GM12878 (cell line): Measurements from ENCODE around the gene BMAL1. TPM values are rescaled to one million over a fixed set of nuclear protein-coding genes. Genes with fewer than 3 reads are reported as not detected.

Experiments used
- BHLHE40 ChIP-seq, 2 experiments: fragments of 450-650 bp in 1 of 2; IDR thresholded peaks; 2 replicates each; pipeline ENCODE4 v1.6.1; 2011 to 2017; ENCODE audit warnings: low read depth in 2 of 2, borderline replicate concordance in 1 of 2, improper control_type of control experiment in 1 of 2, low read length in 1 of 2, mild to moderate bottlenecking in 1 of 2
- BMI1 ChIP-seq: fragments of 450-650 bp; IDR thresholded peaks from 2 replicates; pipeline ENCODE4 v1.6.1; 2016; ENCODE audit warnings: mild to moderate bottlenecking, moderate library complexity, borderline replicate concordance
- CTCF ChIP-seq, 3 experiments: IDR thresholded peaks in 2 of 3; conservative IDR thresholded peaks in 1 of 3; 2 replicates each; pipeline ENCODE4 v1.5.1; 2011; ENCODE audit warnings: low read depth in 3 of 3, low read length in 3 of 3, mild to moderate bottlenecking in 3 of 3, control low read depth in 2 of 3, moderate library complexity in 2 of 3, inconsistent platforms in 1 of 3, mixed read lengths in 1 of 3; ENCODE audit not compliant: control insufficient read depth in 2 of 3, insufficient read depth in 1 of 3; ENCODE audit errors: extremely low read depth in 1 of 3
- E4F1 ChIP-seq: fragments of 450-650 bp; IDR thresholded peaks from 2 replicates; pipeline ENCODE4 v1.6.1; 2018; ENCODE audit warnings: borderline replicate concordance, mild to moderate bottlenecking; ENCODE audit not compliant: partially characterized antibody
- IKZF1 ChIP-seq: fragments of 450-650 bp; conservative IDR thresholded peaks from 2 replicates; pipeline ENCODE4 v1.6.1; 2017; ENCODE audit warnings: antibody characterized with exemption, mild to moderate bottlenecking
- LARP7 ChIP-seq: fragments of 450-650 bp; IDR thresholded peaks from 2 replicates; pipeline ENCODE4 v1.6.1; 2017; ENCODE audit warnings: mild to moderate bottlenecking
- RBBP5 ChIP-seq: fragments of 200-600 bp; sonication (generic); conservative IDR thresholded peaks from 2 replicates; pipeline ENCODE4 v1.6.1; 2016
- SKIL ChIP-seq: fragments of 450-650 bp; IDR thresholded peaks from 2 replicates; pipeline ENCODE4 v1.6.1; 2017; ENCODE audit warnings: mild to moderate bottlenecking, low read depth, inconsistent platforms; ENCODE audit not compliant: poor library complexity, severe bottlenecking
- SMARCA5 ChIP-seq: fragments of 450-650 bp; IDR thresholded peaks from 2 replicates; pipeline ENCODE4 v1.6.1; 2017; ENCODE audit warnings: mild to moderate bottlenecking
- ZNF24 ChIP-seq: fragments of 450-650 bp; IDR thresholded peaks from 2 replicates; pipeline ENCODE4 v1.6.1; 2017; ENCODE audit warnings: antibody characterized with exemption, mild to moderate bottlenecking
- ZNF687 ChIP-seq: fragments of 450-650 bp; IDR thresholded peaks from 2 replicates; pipeline ENCODE4 v1.6.1; 2017; ENCODE audit warnings: mild to moderate bottlenecking, moderate library complexity
- polyA plus RNA-seq, 11 experiments: library from polyadenylated mRNA; depleted of rRNA in 4 of 11; unstranded in 6 of 11; stranded (reverse) in 5 of 11; fragments of >200 nt; fragmentation: Nextera tagmentation in 4 of 11; fragmentation: Illumina TruSeq in 1 of 11; extraction: Ambion mirVana in 4 of 11; extraction: Trizol in 1 of 11; gene quantifications; 1 replicate in 1 of 11; 2 replicates in 10 of 11; pipeline versions ENCODE4 v1.2.1 to v1.2.3, GENCODE V29; 2011 to 2016; ENCODE audit warnings: inconsistent platforms in 2 of 11, missing spikeins in 2 of 11, low read depth in 1 of 11
- total RNA-seq, 4 experiments: library from RNA; depleted of rRNA in 3 of 4; stranded (reverse); fragments of >200 nt in 3 of 4; fragmentation: Illumina TruSeq in 1 of 4; extraction: Trizol in 1 of 4; gene quantifications; 2 replicates each; pipeline versions ENCODE4 v1.2.1 to v1.2.3, GENCODE V29; 2013 to 2021

BMAL1 gene
- total and polyA plus RNA-seq, 10 of the 15 experiments (the other 5 are each of a cell fraction or from before 2014, with no cell fraction given), result 3.5 to 40.6 (median 13.6) TPM

GRCh38 chr11:13284776-13285588, 7.4 kb downstream of the BMAL1 start (continued):
- TF ChIP-seq SMARCA5, result peak; percentile 51; the same call in 1 of the 2 replicates
- TF ChIP-seq RBBP5, result no peak
- no peak for TF ChIP-seq LARP7
- no peak for TF ChIP-seq BMI1
- TF ChIP-seq BHLHE40 (IDR thresholded peaks at IDR 0.05; ENCODE audit: borderline replicate concordance in 1 of 2, low read depth in 2 of 2, low read length in 1 of 2), result peak in 1 of 2 experiments; percentile 44; a peak in 1 of 4 replicates
- TF ChIP-seq IKZF1, result peak; percentile 56; the same call in 1 of the 2 replicates
- no peak for TF ChIP-seq ZNF687
- no peak for TF ChIP-seq E4F1
- TF ChIP-seq SKIL, result no peak
- no peak for TF ChIP-seq CTCF (IDR thresholded peaks at IDR 0.05 in 2 of 3, conservative IDR thresholded peaks at IDR 0.05 in 1 of 3; ENCODE audit: control insufficient read depth in 2 of 3, extremely low read depth in 1 of 3, insufficient read depth in 1 of 3, low read depth in 3 of 3, low read length in 3 of 3)
- TF ChIP-seq ZNF24, result peak; percentile 97
